C4-2B (cell line): ENCODE measurements around the gene RSPO1.

Experiments used
- ZFX ChIP-seq: fragments of 450-650 bp; IDR thresholded peaks from 2 replicates; pipeline ENCODE4 v1.6.1; 2017
- TF ChIP-seq, protein P1 (sequence below): fragments of 450-650 bp; conservative IDR thresholded peaks from 2 replicates; pipeline ENCODE4 v1.5.1; 2017; ENCODE audit warnings: mild to moderate bottlenecking

DNA sequence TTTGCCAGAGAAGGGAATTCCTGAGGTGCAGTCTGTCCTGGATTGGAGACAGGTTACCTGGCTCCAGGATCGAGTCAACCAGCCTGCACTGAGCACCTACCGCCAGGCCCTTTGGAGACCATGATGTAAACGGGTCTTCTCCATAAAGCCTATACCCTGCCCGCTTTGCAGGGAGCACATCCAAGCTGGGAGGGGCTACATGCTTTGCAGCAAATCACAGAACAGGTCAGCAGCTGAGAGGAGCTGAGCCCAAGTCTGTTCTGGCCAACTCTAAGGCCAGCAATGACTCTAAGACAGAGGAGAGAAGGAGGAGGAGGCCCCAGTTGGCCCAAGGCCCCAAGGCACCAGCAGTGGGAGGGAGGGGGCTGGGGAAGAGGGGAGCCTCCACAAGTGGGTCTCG, 15.5 kb upstream of the RSPO1 start:
- TF ChIP-seq, protein P1, sequence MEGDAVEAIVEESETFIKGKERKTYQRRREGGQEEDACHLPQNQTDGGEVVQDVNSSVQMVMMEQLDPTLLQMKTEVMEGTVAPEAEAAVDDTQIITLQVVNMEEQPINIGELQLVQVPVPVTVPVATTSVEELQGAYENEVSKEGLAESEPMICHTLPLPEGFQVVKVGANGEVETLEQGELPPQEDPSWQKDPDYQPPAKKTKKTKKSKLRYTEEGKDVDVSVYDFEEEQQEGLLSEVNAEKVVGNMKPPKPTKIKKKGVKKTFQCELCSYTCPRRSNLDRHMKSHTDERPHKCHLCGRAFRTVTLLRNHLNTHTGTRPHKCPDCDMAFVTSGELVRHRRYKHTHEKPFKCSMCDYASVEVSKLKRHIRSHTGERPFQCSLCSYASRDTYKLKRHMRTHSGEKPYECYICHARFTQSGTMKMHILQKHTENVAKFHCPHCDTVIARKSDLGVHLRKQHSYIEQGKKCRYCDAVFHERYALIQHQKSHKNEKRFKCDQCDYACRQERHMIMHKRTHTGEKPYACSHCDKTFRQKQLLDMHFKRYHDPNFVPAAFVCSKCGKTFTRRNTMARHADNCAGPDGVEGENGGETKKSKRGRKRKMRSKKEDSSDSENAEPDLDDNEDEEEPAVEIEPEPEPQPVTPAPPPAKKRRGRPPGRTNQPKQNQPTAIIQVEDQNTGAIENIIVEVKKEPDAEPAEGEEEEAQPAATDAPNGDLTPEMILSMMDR: no peak
- no peak for TF ChIP-seq ZFX
